BLaER1 treated with 17β-estradiol and CSF1 and Interleukin-3, amounts not matched to agents 10 nM and 100 nM (cell line): ENCODE results near the gene TP73.

ENCODE experiments used
- H3K27ac ChIP-seq, 11 experiments: shearing (Covaris generic); formaldehyde crosslinking; 2 replicates each; pipeline ENCODE4 v1.8.1; 2022
- H3K27me3 ChIP-seq, 11 experiments: shearing (Covaris generic); formaldehyde crosslinking; 2 replicates each; pipeline ENCODE4 v1.8.1; 2022
- H3K36me3 ChIP-seq, 11 experiments: shearing (Covaris generic); formaldehyde crosslinking; 2 replicates each; pipeline ENCODE4 v1.8.1; 2022
- H3K4me1 ChIP-seq, 10 experiments: shearing (Covaris generic); formaldehyde crosslinking; 2 replicates each; pipeline ENCODE4 v1.8.1; 2022
- H3K4me2 ChIP-seq, 11 experiments: shearing (Covaris generic); formaldehyde crosslinking; 2 replicates each; pipeline ENCODE4 v1.8.1; 2022
- H3K4me3 ChIP-seq, 10 experiments: shearing (Covaris generic); formaldehyde crosslinking; 2 replicates each; pipeline ENCODE4 v1.8.1; 2022
- H3K9ac ChIP-seq, 11 experiments: shearing (Covaris generic); formaldehyde crosslinking; 2 replicates each; pipeline ENCODE4 v1.8.1; 2022
- H3K9me3 ChIP-seq, 11 experiments: shearing (Covaris generic); formaldehyde crosslinking; replicated peaks in 1 of 11; 2 replicates each; pipeline ENCODE4 v1.8.1; 2022
- H4K20me1 ChIP-seq, 11 experiments: shearing (Covaris generic); formaldehyde crosslinking; 2 replicates each; pipeline ENCODE4 v1.8.1; 2022
- Cebpa-rat ChIP-seq, 11 experiments: shearing (Covaris generic); IDR thresholded peaks; 2 replicates each; pipeline ENCODE4 v1.8.1; 2022

The TP73 gene

GRCh38 chr1:3740752-3741151 lies 88.4 kb downstream of the TP73 start:
- no peak for TF ChIP-seq Cebpa-rat (IDR thresholded peaks at IDR 0.05)
- H3K4me2 ChIP-seq = no peak overlapping the region
- H3K27me3 ChIP-seq = no peaks in the 10 kb centered on the region
- H3K27ac ChIP-seq = no peak overlapping the region
- no peak overlapping the region for H3K4me3 ChIP-seq
- no peaks in the 10 kb centered on the region for H3K9me3 ChIP-seq
- H4K20me1 ChIP-seq = peaks cover 0 to 37% (median 19%) of the 10 kb centered on the region in 11 experiments; a peak in 17 of 22 replicates
- H3K36me3 ChIP-seq = peaks cover 54 to 80% (median 69%) of the 10 kb centered on the region in 11 experiments
- H3K9ac ChIP-seq = no peak overlapping the region
- H3K4me1 ChIP-seq = peaks cover 9 to 33% (median 24%) of the 10 kb centered on the region in 10 experiments

- H3K27me3 ChIP-seq = no peaks in the 10 kb centered on the region
- H4K20me1 ChIP-seq = peaks cover 0 to 39% (median 23%) of the 10 kb centered on the region in 11 experiments; a peak in 17 of 22 replicates
- H3K36me3 ChIP-seq = peaks cover 49 to 69% (median 61%) of the 10 kb centered on the region in 11 experiments
- H3K4me1 ChIP-seq = peaks cover 12 to 33% (median 24%) of the 10 kb centered on the region in 10 experiments; a peak in 19 of 20 replicates
- no peak overlapping the region for H3K27ac ChIP-seq
- no peak overlapping the region for H3K9ac ChIP-seq
- no peaks in the 10 kb centered on the region for H3K9me3 ChIP-seq
- no peak for TF ChIP-seq Cebpa-rat (IDR thresholded peaks at IDR 0.05)
- H3K4me2 ChIP-seq = no peak overlapping the region
- no peak overlapping the region for H3K4me3 ChIP-seq
Measured at GRCh38 chr1:3741566-3742438, 89.5 kb downstream of the TP73 start.

GRCh38 chr1:3742439-3743298 lies 90.4 kb downstream of the TP73 start:
- Histone ChIP-seq H3K4me1 (peaks cover 13 to 37% (median 30%) of the 10 kb centered on the region in 10 experiments), H3K27me3 (no peaks in the 10 kb centered on the region), H3K9ac (no peak overlapping the region), H4K20me1 (peaks cover 0 to 39% (median 23%) of the 10 kb centered on the region in 11 experiments; a peak in 17 of 22 replicates), H3K4me2 (no peak overlapping the region), H3K4me3 (no peak overlapping the region), H3K36me3 (peaks cover 42 to 64% (median 53%) of the 10 kb centered on the region in 11 experiments), H3K9me3 (no peaks in the 10 kb centered on the region), H3K27ac (no peak overlapping the region)
- TF ChIP-seq Cebpa-rat (IDR thresholded peaks at IDR 0.05) = no peak

GRCh38 chr1:3743421-3743820 lies 91.1 kb downstream of the TP73 start:
- TF ChIP-seq Cebpa-rat (IDR thresholded peaks at IDR 0.05) = no peak
- Histone ChIP-seq H4K20me1 (peaks cover 0 to 38% (median 23%) of the 10 kb centered on the region in 11 experiments; a peak in 17 of 22 replicates), H3K9me3 (no peaks in the 10 kb centered on the region), H3K4me2 (no peak overlapping the region), H3K27me3 (no peaks in the 10 kb centered on the region), H3K36me3 (peaks cover 35 to 56% (median 46%) of the 10 kb centered on the region in 11 experiments), H3K4me3 (no peak overlapping the region), H3K9ac (no peak overlapping the region), H3K4me1 (peaks cover 20 to 44% (median 36%) of the 10 kb centered on the region in 10 experiments), H3K27ac (no peak overlapping the region)

GRCh38 chr1:3743826-3744225 lies 91.5 kb downstream of the TP73 start:
- no peaks in the 10 kb centered on the region for H3K9me3 ChIP-seq
- H3K4me2 ChIP-seq = 0 out of 22 replicates have a peak overlapping the region, but pooled peaks of 1 of the 11 experiments have one; percentile 10
- no peaks in the 10 kb centered on the region for H3K27me3 ChIP-seq
- H3K9ac ChIP-seq = no peak overlapping the region
- peaks cover 20 to 44% (median 36%) of the 10 kb centered on the region in 10 experiments for H3K4me1 ChIP-seq
- no peak overlapping the region for H3K27ac ChIP-seq
- TF ChIP-seq Cebpa-rat (IDR thresholded peaks at IDR 0.05) = no peak
- H3K36me3 ChIP-seq = peaks cover 31 to 52% (median 42%) of the 10 kb centered on the region in 11 experiments
- H4K20me1 ChIP-seq = peaks cover 0 to 38% (median 23%) of the 10 kb centered on the region in 11 experiments; a peak in 17 of 22 replicates
- no peak overlapping the region for H3K4me3 ChIP-seq

GRCh38 chr1:3744646-3745045 lies 92.3 kb downstream of the TP73 start:
- no peak overlapping the region for H3K4me3 ChIP-seq
- TF ChIP-seq Cebpa-rat (IDR thresholded peaks at IDR 0.05) = no peak
- H3K4me1 ChIP-seq = peaks cover 20 to 44% (median 36%) of the 10 kb centered on the region in 10 experiments
- H4K20me1 ChIP-seq = peaks cover 0 to 38% (median 23%) of the 10 kb centered on the region in 11 experiments; a peak in 17 of 22 replicates
- peaks cover 26 to 44% (median 33%) of the 10 kb centered on the region in 11 experiments for H3K36me3 ChIP-seq
- H3K4me2 ChIP-seq = peak overlapping the region; percentile 81 to 100 (median 99); a peak in 21 of 22 replicates
- no peak overlapping the region for H3K27ac ChIP-seq
- no peaks in the 10 kb centered on the region for H3K27me3 ChIP-seq
- no peaks in the 10 kb centered on the region for H3K9me3 ChIP-seq
- peak overlapping the region in 7 of 11 experiments; percentile 25 to 41 (median 29); a peak in 3 of 22 replicates for H3K9ac ChIP-seq

GRCh38 chr1:3745071-3745470 lies 92.8 kb downstream of the TP73 start:
- Histone ChIP-seq H3K9me3 (no peaks in the 10 kb centered on the region), H3K4me2 (peak overlapping the region; percentile 81 to 100 (median 99); a peak in 21 of 22 replicates), H4K20me1 (peaks cover 0 to 38% (median 23%) of the 10 kb centered on the region in 11 experiments; a peak in 17 of 22 replicates), H3K9ac (peak overlapping the region in 7 of 11 experiments; percentile 25 to 41 (median 29); a peak in 3 of 22 replicates), H3K4me3 (0 out of 20 replicates have a peak overlapping the region, but pooled peaks of 1 of the 10 experiments have one; percentile 86), H3K27me3 (no peaks in the 10 kb centered on the region), H3K27ac (no peak overlapping the region), H3K4me1 (peaks cover 20 to 44% (median 36%) of the 10 kb centered on the region in 10 experiments), H3K36me3 (peaks cover 22 to 40% (median 29%) of the 10 kb centered on the region in 11 experiments)
- no peak for TF ChIP-seq Cebpa-rat (IDR thresholded peaks at IDR 0.05)

GRCh38 chr1:3745590-3746381 lies 93.5 kb downstream of the TP73 start:
- H3K4me2 ChIP-seq = peak overlapping the region; percentile 81 to 100 (median 99)
- H4K20me1 ChIP-seq = peaks cover 0 to 38% (median 23%) of the 10 kb centered on the region in 11 experiments; a peak in 17 of 22 replicates
- H3K4me1 ChIP-seq = peaks cover 20 to 44% (median 36%) of the 10 kb centered on the region in 10 experiments
- peak overlapping the region in 6 of 11 experiments; percentile 15 to 85 (median 84); a peak in 8 of 22 replicates for H3K9ac ChIP-seq
- H3K27me3 ChIP-seq = no peaks in the 10 kb centered on the region
- no peak overlapping the region; a peak in 1 of 22 replicates for H3K27ac ChIP-seq
- H3K9me3 ChIP-seq = no peaks in the 10 kb centered on the region
- H3K4me3 ChIP-seq = peak overlapping the region in 9 of 10 experiments; percentile 57 to 86 (median 76); a peak in 11 of 20 replicates
- TF ChIP-seq Cebpa-rat (IDR thresholded peaks at IDR 0.05) = no peak
- H3K36me3 ChIP-seq = peaks cover 16 to 32% (median 22%) of the 10 kb centered on the region in 11 experiments
